GM08714 (cell line): Measurements from ENCODE around the gene MATR3.

Source experiments
- H3K4me3 ChIP-seq: fragments of 200-500 bp; sonication (Bioruptor generic); 2 replicates; pipeline ENCODE4 v1.5.1; 2014; ENCODE audit warnings: mild to moderate bottlenecking, low read length, inconsistent platforms
- ZNF274 ChIP-seq: IDR thresholded peaks from 2 replicates; pipeline ENCODE4 v1.6.1; 2012; ENCODE audit warnings: mild to moderate bottlenecking, low read depth, low read length

MATR3 gene

DNA sequence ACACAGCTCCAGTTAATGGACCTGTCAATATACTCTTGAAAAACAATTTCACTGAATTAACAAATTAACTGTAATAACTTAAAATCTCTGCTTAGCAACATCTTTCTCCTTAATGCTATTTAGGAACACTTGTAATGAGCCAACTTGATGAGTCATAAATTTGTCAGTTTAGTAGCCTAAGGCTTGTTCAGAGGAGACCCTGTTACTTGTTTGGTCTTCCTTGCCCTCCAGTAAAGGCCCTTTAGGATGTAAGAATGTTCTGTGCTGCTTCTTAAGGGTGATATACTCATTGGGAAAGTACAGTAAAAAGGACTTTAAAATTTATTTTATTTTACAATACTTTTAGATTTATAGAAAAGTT, 11.4 kb upstream of the MATR3 start:
- TF ChIP-seq ZNF274: no peak
- H3K4me3 ChIP-seq: no peak overlapping the region

DNA sequence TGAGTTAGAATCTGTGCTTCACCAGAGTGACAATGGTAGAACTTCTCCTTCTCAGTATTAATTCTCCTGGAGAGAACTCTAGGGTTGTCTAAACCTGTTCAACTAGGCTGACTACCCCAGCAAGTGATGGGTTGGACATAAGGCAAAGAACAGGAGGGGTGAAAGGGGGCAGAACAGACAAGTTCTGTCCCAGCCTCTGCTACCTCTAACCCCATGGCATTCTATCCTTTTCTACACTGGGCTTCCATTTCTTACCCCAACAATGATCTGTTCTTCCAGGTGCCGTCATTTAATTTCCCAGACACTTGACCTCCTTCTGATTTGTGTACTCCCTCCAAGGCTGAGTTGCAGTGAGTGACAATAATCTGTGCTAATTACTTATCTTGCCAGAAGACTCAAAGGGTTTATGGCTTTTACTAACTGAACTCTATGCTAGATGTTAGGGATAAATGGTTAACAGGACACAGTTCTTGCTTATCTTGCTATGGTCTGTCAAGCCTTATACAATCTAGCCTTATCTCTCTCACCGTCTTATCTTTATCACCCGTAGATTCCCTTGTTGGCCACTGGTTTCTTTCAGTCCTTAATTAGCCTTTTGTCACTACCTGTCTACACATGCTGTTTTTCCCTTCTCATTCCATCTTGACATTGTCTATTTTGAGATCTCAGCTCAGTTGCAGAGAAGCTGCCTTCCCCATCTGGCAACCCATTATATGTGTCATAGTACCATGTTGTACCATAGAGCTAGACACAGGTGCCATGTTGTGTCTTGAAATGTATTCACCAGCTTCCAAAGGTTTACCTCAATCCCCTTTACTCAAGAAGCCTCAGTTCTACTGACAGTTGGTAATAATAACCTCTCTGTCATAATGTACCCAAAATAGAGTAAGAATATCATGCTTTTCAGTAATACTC, 10.0 kb upstream of the MATR3 start:
- no peak overlapping the region for H3K4me3 ChIP-seq
- no peak for TF ChIP-seq ZNF274

DNA sequence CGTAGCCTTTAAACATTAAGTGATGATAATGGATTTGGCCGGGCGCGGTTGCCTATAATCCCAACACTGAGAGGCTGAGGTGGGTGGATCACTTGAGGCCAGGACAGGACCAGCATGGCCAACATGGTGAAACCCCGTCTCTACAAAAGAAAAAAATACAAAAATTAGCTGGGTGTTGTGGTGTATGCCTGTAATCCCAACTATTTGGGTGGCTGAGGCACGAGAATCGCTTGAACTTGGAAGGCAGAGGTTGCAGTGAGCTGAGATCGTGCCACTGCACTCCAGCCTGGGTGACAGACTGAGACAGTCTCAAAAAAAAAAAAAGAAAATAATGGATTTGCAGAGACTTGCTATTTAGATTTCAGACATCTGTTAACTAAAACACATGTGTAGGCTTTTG, 9.2 kb upstream of the MATR3 start:
- no peak overlapping the region for H3K4me3 ChIP-seq
- TF ChIP-seq ZNF274: no peak

DNA sequence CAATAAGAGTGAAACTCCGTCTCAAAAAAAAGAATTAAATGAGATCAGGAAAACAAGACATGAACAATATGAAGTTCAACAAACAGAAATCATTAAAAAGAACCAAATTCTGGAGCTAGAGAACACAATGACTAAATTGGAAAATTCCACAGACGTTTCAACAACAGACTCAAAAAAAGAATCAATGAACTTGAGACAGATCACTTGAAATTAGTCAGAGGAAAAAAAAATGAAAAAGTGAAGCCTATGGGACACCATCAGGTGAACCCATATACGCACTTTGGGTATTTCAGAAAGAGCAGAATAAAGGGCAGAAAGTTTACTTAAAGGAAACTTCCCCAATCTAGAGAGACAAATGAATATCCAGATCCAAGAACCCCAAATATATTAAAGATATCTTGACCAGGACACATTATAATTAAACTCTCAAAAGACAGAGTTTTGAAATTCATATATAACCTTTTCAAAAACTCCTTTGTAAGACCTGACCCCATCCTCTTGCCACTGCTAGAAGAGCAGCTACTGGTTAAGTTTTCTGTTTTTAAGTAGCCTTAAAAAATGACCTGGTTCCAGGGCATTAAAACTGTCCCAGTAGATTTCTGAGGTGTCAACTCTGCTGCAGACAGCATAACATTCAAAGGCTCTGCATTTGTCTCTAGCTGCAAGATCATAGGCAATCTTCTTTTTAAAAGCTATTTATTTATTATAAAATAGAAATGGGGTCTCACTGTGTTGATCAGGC, 7.7 kb upstream of the MATR3 start:
- H3K4me3 ChIP-seq: no peak overlapping the region
- TF ChIP-seq ZNF274: no peak

DNA sequence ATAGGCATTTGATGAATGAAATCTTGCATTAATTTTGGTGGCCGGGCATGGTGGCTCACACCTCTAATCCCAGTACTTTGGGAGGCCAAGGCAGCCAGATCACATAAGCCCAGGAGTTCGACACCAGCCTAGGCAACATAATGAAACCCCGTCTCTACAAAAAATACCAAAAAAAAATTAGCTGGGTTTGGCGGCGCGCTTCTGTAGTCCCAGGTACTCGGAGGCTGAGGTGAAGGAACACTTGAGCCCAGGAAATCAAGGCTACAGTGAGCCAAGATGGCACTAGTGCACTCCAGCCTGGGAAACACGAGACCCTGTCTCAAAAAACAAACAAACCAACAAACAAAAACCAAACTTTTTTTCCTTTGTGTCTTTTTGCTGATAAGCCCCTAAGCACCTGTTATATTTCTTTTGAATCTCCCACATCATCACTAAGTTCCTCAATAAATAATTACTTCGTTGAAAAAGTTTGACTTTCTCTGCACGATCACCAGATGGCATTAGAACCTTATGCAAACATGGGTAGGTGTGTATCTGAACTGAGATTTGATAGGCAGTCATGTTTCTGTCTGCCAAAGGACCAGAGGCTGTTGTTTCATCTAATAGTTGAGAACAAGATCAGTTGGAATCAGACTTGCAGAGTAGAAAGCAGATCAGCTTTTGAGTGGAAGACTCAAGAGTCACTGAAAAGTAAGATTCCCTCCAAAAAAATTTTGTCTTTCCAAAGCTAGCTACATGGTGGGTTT, 5.5 kb upstream of the MATR3 start:
- no peak for TF ChIP-seq ZNF274
- H3K4me3 ChIP-seq: no peak overlapping the region

DNA sequence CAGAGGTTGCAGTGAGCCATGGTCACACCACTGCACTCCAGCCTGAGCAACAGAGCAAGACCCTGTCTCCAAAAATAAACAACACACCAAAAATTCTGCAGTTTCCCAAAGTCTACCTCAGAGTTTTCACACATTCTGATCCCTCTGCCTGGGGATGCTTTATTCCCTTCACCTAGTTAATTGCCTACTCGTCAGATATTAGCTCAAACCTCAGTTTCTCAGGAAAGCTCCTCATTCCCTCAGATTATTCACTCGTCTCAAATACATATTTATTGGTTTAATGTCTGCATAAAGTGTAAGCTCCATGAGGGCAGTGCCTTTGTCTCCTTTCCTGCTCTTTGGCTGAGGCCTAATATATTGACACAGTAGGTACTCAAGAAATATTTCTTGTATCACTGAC, 2.5 kb upstream of the MATR3 start:
- no peak overlapping the region for H3K4me3 ChIP-seq
- no peak for TF ChIP-seq ZNF274

DNA sequence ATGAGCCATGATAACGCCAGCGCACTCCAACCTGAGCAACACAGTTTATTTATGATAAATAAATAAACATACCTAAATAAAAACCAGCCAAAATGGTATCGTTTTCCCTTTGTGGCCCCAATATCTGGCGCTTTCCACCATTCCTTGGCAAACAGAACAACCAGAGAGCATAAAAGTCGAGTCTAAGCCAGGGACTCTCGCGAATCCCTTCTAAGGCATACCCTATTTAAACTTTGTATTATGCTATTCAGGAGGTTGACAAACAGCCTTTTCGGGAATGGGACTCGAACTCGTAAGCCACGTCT, 386 bp upstream of the MATR3 start:
- no peak for TF ChIP-seq ZNF274
- H3K4me3 ChIP-seq: peak overlapping the region; percentile 97

DNA sequence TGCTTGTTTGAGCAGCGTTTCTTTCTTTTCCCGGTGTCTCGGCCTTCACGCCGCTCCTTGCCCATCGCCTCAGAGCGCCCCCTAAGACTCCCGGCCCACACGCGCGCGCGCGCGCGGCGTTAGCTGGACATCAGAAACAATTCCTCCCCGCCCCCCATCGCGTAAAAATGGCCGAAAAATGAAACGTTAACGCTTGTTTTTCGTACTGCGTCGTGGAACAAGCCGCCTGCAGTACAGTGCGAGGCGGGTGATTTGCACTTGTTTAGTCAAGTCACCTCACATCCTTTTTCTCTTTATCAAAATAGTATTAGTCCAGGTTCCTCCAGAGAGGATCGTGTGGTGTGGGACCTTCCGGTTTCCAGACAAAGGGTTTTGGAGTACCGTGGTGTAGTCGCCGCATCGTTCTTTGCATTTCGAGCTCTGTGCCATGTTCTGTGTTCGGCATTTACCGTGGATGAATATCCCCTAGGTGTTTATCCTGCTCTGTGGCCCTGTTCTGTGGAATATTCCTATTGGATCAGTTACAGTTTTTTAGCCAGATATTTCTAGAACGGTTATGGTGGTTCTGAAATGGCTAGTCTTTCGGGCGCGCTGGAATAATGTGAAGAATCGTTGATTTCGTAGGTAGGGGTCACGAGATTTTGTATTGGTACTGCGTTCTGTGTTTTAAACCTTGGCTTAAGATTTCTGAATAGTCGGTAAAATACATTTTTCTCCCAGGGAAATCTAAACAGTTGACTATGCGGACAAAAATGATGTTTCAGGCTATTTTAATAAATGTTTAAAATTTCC, 1.0 kb downstream of the MATR3 start:
- peak overlapping the region; percentile 97 for H3K4me3 ChIP-seq
- TF ChIP-seq ZNF274: no peak

DNA sequence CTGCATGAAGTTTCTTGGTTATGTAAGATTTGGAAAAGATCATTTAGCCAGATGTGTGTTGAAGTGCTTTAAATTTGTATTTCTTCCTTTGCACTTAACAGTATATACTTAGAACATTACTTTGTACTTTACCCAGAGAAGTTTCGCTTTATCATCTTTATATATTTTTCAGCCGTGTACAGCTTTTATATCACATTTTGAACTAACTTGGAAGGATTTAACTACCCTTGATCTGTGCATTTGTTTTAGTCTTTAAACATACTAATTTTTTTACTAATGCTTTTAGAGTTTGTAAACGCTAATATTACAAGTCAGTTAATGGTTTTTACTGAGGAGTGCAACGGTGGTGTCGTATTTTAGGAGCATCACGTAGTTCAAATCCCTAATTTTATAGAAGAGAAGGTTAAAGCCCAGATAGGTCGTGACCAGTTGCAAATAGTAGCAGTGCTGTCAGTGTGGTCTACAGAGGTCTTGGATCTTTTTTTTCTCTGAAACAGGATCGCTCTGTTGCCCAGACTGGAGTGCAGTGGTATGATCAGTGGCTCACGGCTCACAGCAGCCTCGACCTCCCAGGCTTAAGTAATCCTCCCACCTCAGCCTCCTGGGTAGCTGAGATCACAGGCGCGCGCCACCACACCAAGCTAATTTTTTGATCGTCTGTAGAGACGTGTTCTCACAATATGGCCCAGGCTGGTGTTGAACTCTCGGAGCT, 2.0 kb downstream of the MATR3 start:
- no peak for TF ChIP-seq ZNF274
- peak overlapping the region; percentile 97 for H3K4me3 ChIP-seq

DNA sequence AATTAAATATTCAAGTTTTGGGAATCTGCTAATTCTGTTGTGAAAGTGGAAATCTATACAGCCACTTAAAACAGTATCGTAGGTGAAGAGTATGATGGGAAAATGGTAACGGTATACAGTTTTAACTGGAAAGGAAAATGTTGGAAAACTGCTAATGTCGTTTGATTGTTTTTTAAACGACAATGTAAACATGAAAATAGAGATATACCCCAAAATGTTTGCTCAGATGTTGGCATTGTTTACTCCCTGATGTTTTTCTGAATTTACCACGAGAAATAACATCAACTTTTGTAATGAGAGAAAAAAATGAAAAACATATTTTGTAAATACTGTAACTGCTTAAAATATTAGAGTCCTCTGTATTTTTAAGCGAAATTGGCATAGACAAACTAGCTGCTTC, 2.7 kb downstream of the MATR3 start:
- H3K4me3 ChIP-seq: no peak overlapping the region
- TF ChIP-seq ZNF274: no peak

DNA sequence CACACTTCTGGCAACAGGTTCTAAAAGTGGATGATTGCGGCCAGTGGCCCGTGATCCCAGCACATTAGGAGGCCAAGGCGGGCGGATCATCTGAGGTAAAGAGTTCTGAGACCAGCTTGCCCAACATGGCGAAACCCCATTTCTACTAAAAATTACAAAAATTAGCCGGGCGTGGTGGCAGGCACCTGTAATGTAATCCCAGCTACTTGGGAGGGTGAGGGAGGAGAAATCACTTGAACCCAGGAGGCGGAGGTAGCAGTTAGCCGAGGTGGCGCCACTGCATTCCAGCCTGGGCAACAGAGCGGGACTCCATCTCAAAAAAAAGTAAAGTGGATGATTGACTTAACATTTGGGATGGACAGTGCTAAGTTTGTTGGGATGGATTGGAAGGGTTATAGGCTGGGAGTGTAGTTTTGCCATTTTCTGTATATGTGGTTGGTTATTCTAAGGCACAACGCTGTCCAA, 3.4 kb downstream of the MATR3 start:
- H3K4me3 ChIP-seq: no peak overlapping the region
- TF ChIP-seq ZNF274: no peak

DNA sequence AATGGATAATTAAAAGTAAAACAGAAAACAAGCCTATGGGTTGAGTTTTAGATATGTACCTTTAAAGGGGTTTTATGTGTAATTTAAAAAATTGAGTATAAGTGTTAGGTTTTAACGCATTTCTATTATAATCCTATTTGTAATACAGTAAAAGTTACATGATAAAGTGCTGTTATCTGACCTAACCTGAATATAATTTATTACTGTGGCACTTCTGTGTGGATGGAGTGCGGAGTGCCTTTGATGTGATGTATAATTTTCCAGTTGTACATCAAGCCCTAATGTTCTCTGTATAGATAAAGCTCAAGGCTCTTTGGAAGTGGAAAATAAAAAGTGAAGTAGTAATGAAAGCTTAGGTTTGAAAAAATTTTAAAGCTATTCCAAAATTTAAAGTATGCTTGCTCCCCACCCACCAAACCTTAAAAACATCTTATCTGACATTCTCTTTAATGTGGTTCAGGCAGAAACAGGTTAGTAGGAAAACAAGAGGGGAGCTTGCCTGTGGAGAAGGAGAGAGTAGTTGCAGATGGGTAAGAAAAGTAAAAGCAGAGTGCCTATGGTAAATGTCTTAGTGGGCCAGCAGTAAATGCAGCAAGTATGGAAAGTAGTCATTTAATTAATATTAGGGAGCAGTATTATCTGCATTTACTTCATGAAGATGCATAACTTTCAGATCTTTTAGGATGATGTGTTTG, 4.0 kb downstream of the MATR3 start:
- no peak overlapping the region for H3K4me3 ChIP-seq
- TF ChIP-seq ZNF274: no peak

DNA sequence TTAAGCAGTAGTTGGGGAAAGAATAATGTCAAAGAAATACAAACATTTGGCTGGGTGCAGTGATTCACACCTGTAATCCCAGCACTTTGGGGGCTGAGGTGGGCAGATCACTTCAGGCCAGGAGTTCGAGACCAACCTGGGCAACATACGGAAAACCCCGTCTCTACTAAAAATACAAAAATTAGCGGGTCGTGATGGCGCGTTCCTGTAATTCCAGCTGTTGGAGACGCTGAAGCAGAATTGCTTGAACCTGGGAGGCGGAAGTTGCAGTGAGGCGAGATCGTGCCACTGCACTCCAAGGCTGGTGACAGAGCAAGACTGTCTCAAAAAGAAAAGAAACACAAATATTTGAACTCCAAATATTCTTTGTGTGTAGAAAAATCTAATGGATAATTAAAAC, 4.7 kb downstream of the MATR3 start:
- no peak for TF ChIP-seq ZNF274
- no peak overlapping the region for H3K4me3 ChIP-seq
